Kidney capillary endothelial cell (primary cell): ENCODE data around the gene UNG.
"Not testable (repeated sequence)": the region's sequence is repeated elsewhere in the genome, so short reads cannot be mapped to it uniquely, and the experiment has no call there.

Experiments
- DNase-seq: peaks from one replicate; pipeline ENCODE4 v3.0.0-alpha.2; 2018; ENCODE audit warnings: low spot score

The UNG gene

GRCh38 chr12:109097435-109098182 lies at the start of gene UNG:
Gene UNG, plus strand, starts transcription at chr12:109097597. Its CDS starts 83 bp downstream, at chr12:109097680.
- peak; percentile 94 for DNase-seq

- not testable (repeated sequence) for DNase-seq
Measured at GRCh38 chr12:109048706-109049105, 48.7 kb upstream of the UNG start.

- DNase-seq = not testable (repeated sequence)
Measured at GRCh38 chr12:109049794-109050193, 47.6 kb upstream of the UNG start.

GRCh38 chr12:109052097-109052413 lies 45.3 kb upstream of the UNG start:
- peak; percentile 3 for DNase-seq

GRCh38 chr12:109052414-109053323 lies 44.7 kb upstream of the UNG start, which contains the start of gene USP30:
Gene USP30, plus strand, starts transcription at chr12:109052576. Its CDS starts 103 bp downstream, at chr12:109052679.
- DNase-seq = peak; percentile 75

GRCh38 chr12:109053382-109054123 lies 43.8 kb upstream of the UNG start:
- DNase-seq = peak; percentile 4

- DNase-seq = not testable (repeated sequence)
Measured at GRCh38 chr12:109054124-109054513, 43.3 kb upstream of the UNG start.

- no peak for DNase-seq
Measured at GRCh38 chr12:109054520-109054919, 42.9 kb upstream of the UNG start.

- no peak for DNase-seq
Measured at GRCh38 chr12:109056891-109057290, 40.5 kb upstream of the UNG start.

GRCh38 chr12:109057376-109057775 lies 40.0 kb upstream of the UNG start:
- no peak for DNase-seq

GRCh38 chr12:109058773-109059172 lies 38.6 kb upstream of the UNG start:
- no peak for DNase-seq

GRCh38 chr12:109064143-109064542 lies 33.3 kb upstream of the UNG start:
- DNase-seq = no peak

- DNase-seq = no peak
Measured at GRCh38 chr12:109065154-109065852, 32.1 kb upstream of the UNG start.

GRCh38 chr12:109065853-109066193 lies 31.6 kb upstream of the UNG start:
- DNase-seq = no peak

GRCh38 chr12:109069307-109070271 lies 27.8 kb upstream of the UNG start:
- no peak for DNase-seq

GRCh38 chr12:109074866-109075265 lies 22.5 kb upstream of the UNG start:
- DNase-seq = no peak

- DNase-seq = no peak
Measured at GRCh38 chr12:109082751-109083150, 14.6 kb upstream of the UNG start.

GRCh38 chr12:109084425-109084824 lies 13.0 kb upstream of the UNG start:
- DNase-seq = no peak

GRCh38 chr12:109085590-109085989 lies 11.8 kb upstream of the UNG start:
- DNase-seq = no peak

GRCh38 chr12:109087250-109087649 lies 10.1 kb upstream of the UNG start:
- DNase-seq = no peak

- no peak for DNase-seq
Measured at GRCh38 chr12:109088818-109089217, 8.6 kb upstream of the UNG start.
